H9 (cell line): Measurements from ENCODE around the gene SIT1. TPM values are rescaled to one million over a fixed set of nuclear protein-coding genes. Genes with fewer than 3 reads are reported as not detected.

Source experiments
- DNase-seq: peaks from one replicate; pipeline ENCODE4 v3.0.0-alpha.2; 2017
- H2AFZ ChIP-seq: one replicate; pipeline ENCODE4 v1.6.1; 2013; ENCODE audit warnings: mild to moderate bottlenecking, low read length, control low read depth, moderate library complexity
- H2AK5ac ChIP-seq: 2 replicates; pipeline ENCODE4 v1.6.1; 2013; ENCODE audit warnings: low read length, control low read depth, mixed read lengths; ENCODE audit not compliant: insufficient read length
- H2BK120ac ChIP-seq: one replicate; pipeline ENCODE4 v1.6.1; 2013; ENCODE audit warnings: low read depth, mild to moderate bottlenecking, low read length, control low read depth, inconsistent platforms; ENCODE audit not compliant: poor library complexity, severe bottlenecking
- H2BK12ac ChIP-seq: 2 replicates; pipeline ENCODE4 v1.6.1; 2013; ENCODE audit warnings: low read length, control low read depth, mixed read lengths, low read depth; ENCODE audit not compliant: insufficient read length
- H2BK15ac ChIP-seq: 2 replicates; pipeline ENCODE4 v1.6.1; 2013; ENCODE audit warnings: low read depth, low read length, control low read depth
- H2BK20ac ChIP-seq: one replicate; pipeline ENCODE4 v1.6.1; 2013; ENCODE audit warnings: low read depth, mild to moderate bottlenecking, low read length, control low read depth, inconsistent platforms; ENCODE audit not compliant: poor library complexity, severe bottlenecking
- H2BK5ac ChIP-seq: 2 replicates; pipeline ENCODE4 v1.6.1; 2013; ENCODE audit warnings: low read length, control low read depth, mixed read lengths; ENCODE audit not compliant: insufficient read length
- H3K14ac ChIP-seq: 2 replicates; pipeline ENCODE4 v1.6.1; 2013; ENCODE audit warnings: low read length, control low read depth; ENCODE audit not compliant: insufficient read depth
- H3K18ac ChIP-seq: 2 replicates; pipeline ENCODE4 v1.6.1; 2013; ENCODE audit warnings: low read depth, mild to moderate bottlenecking, mixed read lengths, low read length, control low read depth; ENCODE audit not compliant: insufficient read length
- H3K23ac ChIP-seq: 2 replicates; pipeline ENCODE4 v1.6.1; 2013; ENCODE audit warnings: low read length, control low read depth, mixed read lengths, low read depth; ENCODE audit not compliant: insufficient read length
- H3K23me2 ChIP-seq: 2 replicates; pipeline ENCODE4 v1.6.1; 2013; ENCODE audit warnings: low read depth, mild to moderate bottlenecking, mixed read lengths, low read length, control low read depth; ENCODE audit not compliant: insufficient read length, poor library complexity, severe bottlenecking
- H3K27ac ChIP-seq: 2 replicates; pipeline ENCODE4 v1.5.1; 2013; ENCODE audit warnings: low read length, control low read depth, mixed read lengths, low read depth; ENCODE audit not compliant: insufficient read length
- H3K27me3 ChIP-seq: 2 replicates; pipeline ENCODE4 v1.6.1; 2013; ENCODE audit warnings: low read length, control low read depth, inconsistent platforms; ENCODE audit not compliant: insufficient read depth
- H3K4ac ChIP-seq: 2 replicates; pipeline ENCODE4 v1.6.1; 2013; ENCODE audit warnings: low read depth, mild to moderate bottlenecking, control low read depth, inconsistent platforms, low read length, moderate library complexity
- H3K4me1 ChIP-seq: 2 replicates; pipeline ENCODE4 v1.6.1; 2013; ENCODE audit warnings: low read length, control low read depth, inconsistent platforms; ENCODE audit not compliant: insufficient read depth
- H3K4me2 ChIP-seq: 2 replicates; pipeline ENCODE4 v1.6.1; 2013; ENCODE audit warnings: low read length, control low read depth, mixed read lengths; ENCODE audit not compliant: insufficient read length, insufficient read depth
- H3K56ac ChIP-seq: 2 replicates; pipeline ENCODE4 v1.6.1; 2013; ENCODE audit warnings: low read depth, mild to moderate bottlenecking, mixed read lengths, low read length, control low read depth; ENCODE audit not compliant: insufficient read length
- H3K79me1 ChIP-seq: 2 replicates; pipeline ENCODE4 v1.6.1; 2013; ENCODE audit warnings: low read depth, mild to moderate bottlenecking, moderate library complexity, low read length, control low read depth, inconsistent platforms; ENCODE audit not compliant: insufficient read depth, poor library complexity, severe bottlenecking
- H3K79me2 ChIP-seq: 2 replicates; pipeline ENCODE4 v1.6.1; 2013; ENCODE audit warnings: low read length, control low read depth, inconsistent platforms; ENCODE audit not compliant: insufficient read depth
- H3K9ac ChIP-seq: 2 replicates; pipeline ENCODE4 v1.6.1; 2013; ENCODE audit warnings: low read length, control low read depth, mixed read lengths; ENCODE audit not compliant: insufficient read length; ENCODE audit errors: extremely low read depth
- H3K9me3 ChIP-seq: one replicate; pipeline ENCODE4 v1.6.1; 2013; ENCODE audit warnings: low read depth, low read length, inconsistent platforms; ENCODE audit not compliant: control insufficient read depth
- H3T11ph ChIP-seq: one replicate; pipeline ENCODE4 v1.6.1; 2013; ENCODE audit warnings: mild to moderate bottlenecking, low read length, control low read depth, inconsistent platforms
- H4K20me1 ChIP-seq: one replicate; pipeline ENCODE4 v1.6.1; 2013; ENCODE audit not compliant: control insufficient read depth, insufficient read length, insufficient read depth
- H4K5ac ChIP-seq: 2 replicates; pipeline ENCODE4 v1.6.1; 2013; ENCODE audit warnings: low read depth, mild to moderate bottlenecking, mixed read lengths, low read length, control low read depth; ENCODE audit not compliant: insufficient read length
- H4K8ac ChIP-seq: replicated peaks from 2 replicates; pipeline ENCODE4 v1.6.1; 2013; ENCODE audit warnings: low read length, control low read depth, mixed read lengths, low read depth; ENCODE audit not compliant: insufficient read length
- H4K91ac ChIP-seq: 2 replicates; pipeline ENCODE4 v1.6.1; 2013; ENCODE audit warnings: low read depth, mild to moderate bottlenecking, moderate library complexity, mixed read lengths, low read length, control low read depth; ENCODE audit not compliant: insufficient read length
- H3K27ac Mint-ChIP-seq, 3 experiments: 2 replicates in 2 of 3; 3 replicates in 1 of 3; pipeline ENCODE4 v1.8.0; 2020 to 2021; ENCODE audit warnings: mixed read lengths in 3 of 3, mild to moderate bottlenecking in 1 of 3, moderate library complexity in 1 of 3
- H3K27me3 Mint-ChIP-seq: 2 replicates; pipeline ENCODE4 v1.8.0; 2021; ENCODE audit warnings: low read depth, mild to moderate bottlenecking, moderate library complexity, mixed read lengths
- H3K36me3 Mint-ChIP-seq, 3 experiments: 2 replicates in 2 of 3; 3 replicates in 1 of 3; pipeline ENCODE4 v1.8.0; 2020 to 2021; ENCODE audit warnings: low read depth in 3 of 3, mixed read lengths in 3 of 3; ENCODE audit not compliant: insufficient read depth in 1 of 3
- H3K4me1 Mint-ChIP-seq, 2 experiments: 2 replicates each; pipeline ENCODE4 v1.8.0; 2020; ENCODE audit warnings: mixed read lengths in 2 of 2
- H3K4me3 Mint-ChIP-seq, 2 experiments: 2 replicates in 1 of 2; 3 replicates in 1 of 2; pipeline ENCODE4 v1.8.0; 2020 to 2021; ENCODE audit warnings: mild to moderate bottlenecking in 2 of 2, mixed read lengths in 2 of 2, moderate library complexity in 1 of 2
- H3K9me3 Mint-ChIP-seq, 2 experiments: 2 replicates in 1 of 2; 3 replicates in 1 of 2; pipeline ENCODE4 v1.8.0; 2020; ENCODE audit warnings: mild to moderate bottlenecking in 2 of 2, mixed read lengths in 2 of 2, moderate library complexity in 1 of 2
- CTCF ChIP-seq: fragments of 200-600 bp; sonication (generic); conservative IDR thresholded peaks from 3 replicates; pipeline ENCODE4 v1.8.0; 2021; ENCODE audit warnings: antibody characterized with exemption, mild to moderate bottlenecking
- WGBS: extraction: QIAGEN DNeasy Blood & Tissue Kit; methylation state at CpG from one replicate; pipeline ENCODE4 v1.1.7; 2013; ENCODE audit warnings: missing lambda C conversion rate, low lambda C conversion rate, mixed read lengths; ENCODE audit not compliant: insufficient read length; ENCODE audit errors: extremely low coverage; 5-methylcytosine and 5-hydroxymethylcytosine counted together
- total RNA-seq: library from RNA; stranded (reverse); gene quantifications from 2 replicates; pipeline ENCODE4 v1.2.1, GENCODE V29; 2021

Gene SIT1
- total RNA-seq, 1 experiment from 2014 or later, result 1.6 TPM

GRCh38 chr9:35679091-35679490 lies 28.4 kb upstream of the SIT1 start:
- Histone ChIP-seq H3T11ph (no peak overlapping the region), H4K91ac (no peak overlapping the region), H3K9me3 (no peaks in the 10 kb centered on the region), H2BK5ac (no peak overlapping the region), H3K23me2 (no peaks in the 10 kb centered on the region), H2BK20ac (no peak overlapping the region), H4K5ac (no peak overlapping the region), H3K4ac (no peak overlapping the region), H3K27me3 (peaks cover 2% of the 10 kb centered on the region; the same call in 1 of the 2 replicates), H2BK120ac (no peak overlapping the region), H2BK15ac (no peak overlapping the region), H3K4me1 (no peaks in the 10 kb centered on the region; the same call in none of the 2 replicates), H3K27ac (no peak overlapping the region), H3K14ac (no peak overlapping the region), H3K56ac (no peak overlapping the region), H3K4me2 (no peak overlapping the region), H2AFZ (no peak overlapping the region), H3K79me2 (no peaks in the 10 kb centered on the region), H3K9ac (no peak overlapping the region), H3K18ac (no peak overlapping the region), H2AK5ac (no peak overlapping the region), H3K23ac (no peak overlapping the region), H4K8ac (no peak overlapping the region), H4K20me1 (no peaks in the 10 kb centered on the region), H3K79me1 (no peaks in the 10 kb centered on the region), H2BK12ac (no peak overlapping the region)
- H3K36me3 Mint-ChIP-seq, result peaks cover 19 to 24% (median 24%) of the 10 kb centered on the region in 3 experiments; a peak in 6 of 7 replicates
- peaks cover 27% of the 10 kb centered on the region for H3K27me3 Mint-ChIP-seq
- H3K4me3 Mint-ChIP-seq, result no peak overlapping the region
- no peak overlapping the region; a peak in 1 of 7 replicates for H3K27ac Mint-ChIP-seq
- DNase-seq, result no peak
- no peak for TF ChIP-seq CTCF
- WGBS, result no CpG with 5 or more reads among the region's 5 CpGs
- no peaks in the 10 kb centered on the region for H3K9me3 Mint-ChIP-seq
- peaks cover 22 to 33% of the 10 kb centered on the region in 2 experiments for H3K4me1 Mint-ChIP-seq
